Activated CD8-positive, alpha-beta T cell treated with anti-CD3 and anti-CD28 coated beads for 36 hours (primary cell): ENCODE measurements around the gene CTDSPL. TPM values are rescaled to one million over a fixed set of nuclear protein-coding genes. Genes with fewer than 3 reads are reported as not detected.
"Not testable (repeated sequence)": the region's sequence is repeated elsewhere in the genome, so short reads cannot be mapped to it uniquely, and the experiment has no call there.

Experiments used
- ATAC-seq: fragments of 200-7000 bp; cut with Tn5 transposase; one replicate; pipeline ENCODE4 v1.10.0; 2021; ENCODE audit warnings: mild to moderate bottlenecking, moderate library complexity
- CTCF ChIA-PET: fragments of 350-600 bp; sonication (Branson Sonifier 250); formaldehyde crosslinking; loops from one replicate; lab custom pipeline; 2021; ENCODE audit warnings: antibody characterized with exemption; lab: Charles Lee
- POLR2A ChIA-PET: fragments of 350-600 bp; sonication (Branson Sonifier 250); formaldehyde crosslinking; loops from one replicate; lab custom pipeline; 2021; ENCODE audit warnings: antibody characterized with exemption; lab: Charles Lee
- DNase-seq: peaks from one replicate; pipeline ENCODE4 v3.0.0-alpha.2; 2020
- H3K27ac Mint-ChIP-seq: one replicate; pipeline ENCODE4 v1.8.0; 2021; ENCODE audit warnings: mild to moderate bottlenecking, mixed read lengths
- H3K27me3 Mint-ChIP-seq: one replicate; pipeline ENCODE4 v1.8.0; 2021; ENCODE audit warnings: mixed read lengths
- H3K36me3 Mint-ChIP-seq: one replicate; pipeline ENCODE4 v1.8.0; 2021; ENCODE audit warnings: low read depth, mixed read lengths
- H3K4me1 Mint-ChIP-seq: one replicate; pipeline ENCODE4 v1.8.0; 2021; ENCODE audit warnings: low read depth, mixed read lengths
- H3K4me3 Mint-ChIP-seq: one replicate; pipeline ENCODE4 v1.8.0; 2021; ENCODE audit warnings: mild to moderate bottlenecking, moderate library complexity, mixed read lengths
- H3K9me3 Mint-ChIP-seq: one replicate; pipeline ENCODE4 v1.8.0; 2021; ENCODE audit warnings: mixed read lengths
- CTCF ChIP-seq: fragments of 200-600 bp; IDR thresholded peaks from one replicate; pipeline ENCODE4 v1.8.0; 2022; ENCODE audit warnings: antibody characterized with exemption, mild to moderate bottlenecking
- intact Hi-C: fragments of 100-400 bp; cut with micrococcal nuclease; formaldehyde crosslinking; loops from one replicate; pipeline ENCODE4 v1.10.0; 2022
- total RNA-seq, 2 experiments: library from RNA; stranded (reverse); gene quantifications; one replicate each; pipeline ENCODE4 v1.2.3, GENCODE V29; 2021

The CTDSPL gene
- total RNA-seq, 2 experiments from 2014 or later, result 1.2 to 1.7 TPM

- Mint-ChIP-seq H3K4me3 (no peak overlapping the region), H3K9me3 (no peaks in the 10 kb centered on the region), H3K27ac (no peak overlapping the region), H3K27me3 (no peaks in the 10 kb centered on the region), H3K36me3 (no peaks in the 10 kb centered on the region), H3K4me1 (no peaks in the 10 kb centered on the region)
- no peak for ATAC-seq
- ChIA-PET CTCF (interaction anchor here (0.7 to 1.5 kb wide), 5 partner anchors 9 to 102 kb away, joined by 3 to 7 read pairs (median 3); no protein-coding TSS in a partner anchor), POLR2A (interaction anchor here (0.7 to 1.1 kb wide), 2 partner anchors 13 to 45 kb away, joined by 3 read pairs; no protein-coding TSS in a partner anchor)
- intact Hi-C loops, result no loop called here
- DNase-seq, result no peak
- no peak for TF ChIP-seq CTCF
These were observed 108.0 kb downstream of the CTDSPL start for GRCh38 chr3:37969596-37970100.

GRCh38 chr3:37970802-37971201 lies 109.1 kb downstream of the CTDSPL start:
- peaks cover 4% of the 10 kb centered on the region for H3K4me1 Mint-ChIP-seq
- TF ChIP-seq CTCF, result no peak
- no peak for DNase-seq
- CTCF ChIA-PET, result interaction anchor here (1.1 kb wide), 1 partner anchor 10 kb away, joined by 4 read pairs; no protein-coding TSS in a partner anchor
- H3K36me3 Mint-ChIP-seq, result no peaks in the 10 kb centered on the region
- no peaks in the 10 kb centered on the region for H3K9me3 Mint-ChIP-seq
- H3K4me3 Mint-ChIP-seq, result no peak overlapping the region
- H3K27ac Mint-ChIP-seq, result no peak overlapping the region
- H3K27me3 Mint-ChIP-seq, result no peaks in the 10 kb centered on the region
- POLR2A ChIA-PET, result no interaction called here
- intact Hi-C loops, result no loop called here
- no peak for ATAC-seq

- peaks cover 4% of the 10 kb centered on the region for H3K4me1 Mint-ChIP-seq
- intact Hi-C loops, result no loop called here
- H3K4me3 Mint-ChIP-seq, result no peak overlapping the region
- TF ChIP-seq CTCF, result no peak
- DNase-seq, result no peak
- ChIA-PET CTCF (interaction anchor here (1.7 to 5.6 kb wide), 2 partner anchors 32 to 117 kb away, joined by 5 to 29 read pairs; no protein-coding TSS in a partner anchor), POLR2A (no interaction called here)
- no peaks in the 10 kb centered on the region for H3K9me3 Mint-ChIP-seq
- ATAC-seq, result no peak
- H3K27ac Mint-ChIP-seq, result no peak overlapping the region
- no peaks in the 10 kb centered on the region for H3K27me3 Mint-ChIP-seq
- no peaks in the 10 kb centered on the region for H3K36me3 Mint-ChIP-seq
These were observed 109.8 kb downstream of the CTDSPL start for GRCh38 chr3:37971467-37971866.

GRCh38 chr3:37972056-37972455 lies 110.4 kb downstream of the CTDSPL start:
- H3K27me3 Mint-ChIP-seq, H3K4me1 Mint-ChIP-seq, DNase-seq, H3K27ac Mint-ChIP-seq, H3K36me3 Mint-ChIP-seq, H3K4me3 Mint-ChIP-seq, intact Hi-C loops, ATAC-seq, H3K9me3 Mint-ChIP-seq: not testable (repeated sequence)
- ChIA-PET CTCF (interaction anchor here (1.7 to 5.6 kb wide), 2 partner anchors 32 to 117 kb away, joined by 5 to 29 read pairs; no protein-coding TSS in a partner anchor), POLR2A (interaction anchor here (0.6 kb wide), 2 partner anchors 52 to 680 kb away, joined by 3 read pairs; no protein-coding TSS in a partner anchor)

- DNase-seq, result no peak
- H3K4me3 Mint-ChIP-seq, result no peak overlapping the region
- POLR2A ChIA-PET, result interaction anchor here (0.9 kb wide), 1 partner anchor 24 kb away, joined by 3 read pairs; no protein-coding TSS in a partner anchor
- peaks cover 4% of the 10 kb centered on the region for H3K4me1 Mint-ChIP-seq
- ATAC-seq, result no peak
- TF ChIP-seq CTCF, result no peak
- CTCF ChIA-PET, result interaction anchor here (0.7 to 5.6 kb wide), 14 partner anchors 11 to 143 kb away, joined by 3 to 65 read pairs (median 6); no protein-coding TSS in a partner anchor
- H3K27me3 Mint-ChIP-seq, result no peaks in the 10 kb centered on the region
- no peak overlapping the region for H3K27ac Mint-ChIP-seq
- intact Hi-C loops, result no loop called here
- no peaks in the 10 kb centered on the region for H3K36me3 Mint-ChIP-seq
- no peaks in the 10 kb centered on the region for H3K9me3 Mint-ChIP-seq
These were observed 111.8 kb downstream of the CTDSPL start for GRCh38 chr3:37973246-37974054.
